H9 (cell line): ENCODE data around the gene AHNAK. TPM values are rescaled to one million over a fixed set of nuclear protein-coding genes. Genes with fewer than 3 reads are reported as not detected.

ENCODE experiments used
- DNase-seq: peaks from one replicate; pipeline ENCODE4 v3.0.0-alpha.2; 2017
- H2AFZ ChIP-seq: one replicate; pipeline ENCODE4 v1.6.1; 2013; ENCODE audit warnings: mild to moderate bottlenecking, low read length, control low read depth, moderate library complexity
- H2AK5ac ChIP-seq: 2 replicates; pipeline ENCODE4 v1.6.1; 2013; ENCODE audit warnings: low read length, control low read depth, mixed read lengths; ENCODE audit not compliant: insufficient read length
- H2BK120ac ChIP-seq: one replicate; pipeline ENCODE4 v1.6.1; 2013; ENCODE audit warnings: low read depth, mild to moderate bottlenecking, low read length, control low read depth, inconsistent platforms; ENCODE audit not compliant: poor library complexity, severe bottlenecking
- H2BK12ac ChIP-seq: 2 replicates; pipeline ENCODE4 v1.6.1; 2013; ENCODE audit warnings: low read length, control low read depth, mixed read lengths, low read depth; ENCODE audit not compliant: insufficient read length
- H2BK15ac ChIP-seq: 2 replicates; pipeline ENCODE4 v1.6.1; 2013; ENCODE audit warnings: low read depth, low read length, control low read depth
- H2BK20ac ChIP-seq: one replicate; pipeline ENCODE4 v1.6.1; 2013; ENCODE audit warnings: low read depth, mild to moderate bottlenecking, low read length, control low read depth, inconsistent platforms; ENCODE audit not compliant: poor library complexity, severe bottlenecking
- H2BK5ac ChIP-seq: 2 replicates; pipeline ENCODE4 v1.6.1; 2013; ENCODE audit warnings: low read length, control low read depth, mixed read lengths; ENCODE audit not compliant: insufficient read length
- H3K14ac ChIP-seq: 2 replicates; pipeline ENCODE4 v1.6.1; 2013; ENCODE audit warnings: low read length, control low read depth; ENCODE audit not compliant: insufficient read depth
- H3K18ac ChIP-seq: 2 replicates; pipeline ENCODE4 v1.6.1; 2013; ENCODE audit warnings: low read depth, mild to moderate bottlenecking, mixed read lengths, low read length, control low read depth; ENCODE audit not compliant: insufficient read length
- H3K23ac ChIP-seq: 2 replicates; pipeline ENCODE4 v1.6.1; 2013; ENCODE audit warnings: low read length, control low read depth, mixed read lengths, low read depth; ENCODE audit not compliant: insufficient read length
- H3K23me2 ChIP-seq: 2 replicates; pipeline ENCODE4 v1.6.1; 2013; ENCODE audit warnings: low read depth, mild to moderate bottlenecking, mixed read lengths, low read length, control low read depth; ENCODE audit not compliant: insufficient read length, poor library complexity, severe bottlenecking
- H3K27ac ChIP-seq: 2 replicates; pipeline ENCODE4 v1.5.1; 2013; ENCODE audit warnings: low read length, control low read depth, mixed read lengths, low read depth; ENCODE audit not compliant: insufficient read length
- H3K27me3 ChIP-seq: 2 replicates; pipeline ENCODE4 v1.6.1; 2013; ENCODE audit warnings: low read length, control low read depth, inconsistent platforms; ENCODE audit not compliant: insufficient read depth
- H3K4ac ChIP-seq: 2 replicates; pipeline ENCODE4 v1.6.1; 2013; ENCODE audit warnings: low read depth, mild to moderate bottlenecking, control low read depth, inconsistent platforms, low read length, moderate library complexity
- H3K4me1 ChIP-seq: 2 replicates; pipeline ENCODE4 v1.6.1; 2013; ENCODE audit warnings: low read length, control low read depth, inconsistent platforms; ENCODE audit not compliant: insufficient read depth
- H3K4me2 ChIP-seq: 2 replicates; pipeline ENCODE4 v1.6.1; 2013; ENCODE audit warnings: low read length, control low read depth, mixed read lengths; ENCODE audit not compliant: insufficient read length, insufficient read depth
- H3K56ac ChIP-seq: 2 replicates; pipeline ENCODE4 v1.6.1; 2013; ENCODE audit warnings: low read depth, mild to moderate bottlenecking, mixed read lengths, low read length, control low read depth; ENCODE audit not compliant: insufficient read length
- H3K79me1 ChIP-seq: 2 replicates; pipeline ENCODE4 v1.6.1; 2013; ENCODE audit warnings: low read depth, mild to moderate bottlenecking, moderate library complexity, low read length, control low read depth, inconsistent platforms; ENCODE audit not compliant: insufficient read depth, poor library complexity, severe bottlenecking
- H3K79me2 ChIP-seq: 2 replicates; pipeline ENCODE4 v1.6.1; 2013; ENCODE audit warnings: low read length, control low read depth, inconsistent platforms; ENCODE audit not compliant: insufficient read depth
- H3K9ac ChIP-seq: 2 replicates; pipeline ENCODE4 v1.6.1; 2013; ENCODE audit warnings: low read length, control low read depth, mixed read lengths; ENCODE audit not compliant: insufficient read length; ENCODE audit errors: extremely low read depth
- H3K9me3 ChIP-seq: one replicate; pipeline ENCODE4 v1.6.1; 2013; ENCODE audit warnings: low read depth, low read length, inconsistent platforms; ENCODE audit not compliant: control insufficient read depth
- H3T11ph ChIP-seq: one replicate; pipeline ENCODE4 v1.6.1; 2013; ENCODE audit warnings: mild to moderate bottlenecking, low read length, control low read depth, inconsistent platforms
- H4K20me1 ChIP-seq: one replicate; pipeline ENCODE4 v1.6.1; 2013; ENCODE audit not compliant: control insufficient read depth, insufficient read length, insufficient read depth
- H4K5ac ChIP-seq: 2 replicates; pipeline ENCODE4 v1.6.1; 2013; ENCODE audit warnings: low read depth, mild to moderate bottlenecking, mixed read lengths, low read length, control low read depth; ENCODE audit not compliant: insufficient read length
- H4K8ac ChIP-seq: replicated peaks from 2 replicates; pipeline ENCODE4 v1.6.1; 2013; ENCODE audit warnings: low read length, control low read depth, mixed read lengths, low read depth; ENCODE audit not compliant: insufficient read length
- H4K91ac ChIP-seq: 2 replicates; pipeline ENCODE4 v1.6.1; 2013; ENCODE audit warnings: low read depth, mild to moderate bottlenecking, moderate library complexity, mixed read lengths, low read length, control low read depth; ENCODE audit not compliant: insufficient read length
- H3K27ac Mint-ChIP-seq, 3 experiments: 2 replicates in 2 of 3; 3 replicates in 1 of 3; pipeline ENCODE4 v1.8.0; 2020 to 2021; ENCODE audit warnings: mixed read lengths in 3 of 3, mild to moderate bottlenecking in 1 of 3, moderate library complexity in 1 of 3
- H3K27me3 Mint-ChIP-seq: 2 replicates; pipeline ENCODE4 v1.8.0; 2021; ENCODE audit warnings: low read depth, mild to moderate bottlenecking, moderate library complexity, mixed read lengths
- H3K36me3 Mint-ChIP-seq, 3 experiments: 2 replicates in 2 of 3; 3 replicates in 1 of 3; pipeline ENCODE4 v1.8.0; 2020 to 2021; ENCODE audit warnings: low read depth in 3 of 3, mixed read lengths in 3 of 3; ENCODE audit not compliant: insufficient read depth in 1 of 3
- H3K4me1 Mint-ChIP-seq, 2 experiments: 2 replicates each; pipeline ENCODE4 v1.8.0; 2020; ENCODE audit warnings: mixed read lengths in 2 of 2
- H3K4me3 Mint-ChIP-seq, 2 experiments: 2 replicates in 1 of 2; 3 replicates in 1 of 2; pipeline ENCODE4 v1.8.0; 2020 to 2021; ENCODE audit warnings: mild to moderate bottlenecking in 2 of 2, mixed read lengths in 2 of 2, moderate library complexity in 1 of 2
- H3K9me3 Mint-ChIP-seq, 2 experiments: 2 replicates in 1 of 2; 3 replicates in 1 of 2; pipeline ENCODE4 v1.8.0; 2020; ENCODE audit warnings: mild to moderate bottlenecking in 2 of 2, mixed read lengths in 2 of 2, moderate library complexity in 1 of 2
- WGBS: extraction: QIAGEN DNeasy Blood & Tissue Kit; methylation state at CpG from one replicate; pipeline ENCODE4 v1.1.7; 2013; ENCODE audit warnings: missing lambda C conversion rate, low lambda C conversion rate, mixed read lengths; ENCODE audit not compliant: insufficient read length; ENCODE audit errors: extremely low coverage; 5-methylcytosine and 5-hydroxymethylcytosine counted together
- total RNA-seq: library from RNA; stranded (reverse); gene quantifications from 2 replicates; pipeline ENCODE4 v1.2.1, GENCODE V29; 2021
- TF ChIP-seq, protein P1 (sequence below): fragments of 200-600 bp; sonication (generic); conservative IDR thresholded peaks from 3 replicates; pipeline ENCODE4 v1.8.0; 2021; ENCODE audit warnings: antibody characterized with exemption, mild to moderate bottlenecking

AHNAK gene
- total RNA-seq, 1 experiment from 2014 or later = 15.2 TPM

DNA sequence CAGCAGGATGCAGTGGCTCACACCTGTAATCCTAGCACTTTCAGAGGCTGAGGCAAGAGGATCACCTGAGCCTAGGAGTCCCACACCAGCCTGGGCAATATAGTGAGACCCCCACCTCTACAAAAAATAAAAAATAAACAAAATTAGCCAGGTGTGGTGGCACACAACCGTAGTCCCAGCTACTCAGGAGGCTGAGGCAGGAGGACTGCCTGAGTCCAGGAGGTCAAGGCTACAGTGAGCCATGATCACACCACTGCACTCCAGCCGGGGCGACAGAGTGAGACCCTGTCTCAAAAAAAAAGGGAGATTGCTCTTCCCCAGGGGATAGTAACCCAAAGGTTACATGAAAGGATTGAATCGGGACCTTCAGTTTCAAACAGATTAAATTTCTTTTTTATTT is 54.0 kb downstream of the AHNAK start:
- Mint-ChIP-seq H3K27me3 (peaks cover 3% of the 10 kb centered on the region; the same call in 1 of the 2 replicates), H3K4me1 (peaks cover 5% of the 10 kb centered on the region in 2 experiments; a peak in 2 of 4 replicates), H3K27ac (no peak overlapping the region), H3K9me3 (no peaks in the 10 kb centered on the region; a peak in 1 of 5 replicates), H3K36me3 (no peaks in the 10 kb centered on the region), H3K4me3 (no peak overlapping the region)
- Histone ChIP-seq H3K56ac (no peak overlapping the region), H2AFZ (no peak overlapping the region), H2BK120ac (no peak overlapping the region), H3K23ac (no peak overlapping the region), H3K27me3 (no peaks in the 10 kb centered on the region), H2AK5ac (no peak overlapping the region), H3T11ph (no peak overlapping the region), H3K18ac (no peak overlapping the region), H3K79me1 (no peaks in the 10 kb centered on the region), H3K4me1 (no peaks in the 10 kb centered on the region), H2BK5ac (no peak overlapping the region), H3K23me2 (no peaks in the 10 kb centered on the region), H3K79me2 (no peaks in the 10 kb centered on the region), H3K4me2 (no peak overlapping the region), H2BK12ac (no peak overlapping the region), H4K20me1 (no peaks in the 10 kb centered on the region), H3K9me3 (no peaks in the 10 kb centered on the region), H4K5ac (no peak overlapping the region), H4K91ac (no peak overlapping the region), H4K8ac (no peak overlapping the region), H2BK20ac (no peak overlapping the region), H3K14ac (no peak overlapping the region), H2BK15ac (no peak overlapping the region), H3K9ac (no peak overlapping the region), H3K27ac (no peak overlapping the region), H3K4ac (no peak overlapping the region)
- DNase-seq = no peak
- TF ChIP-seq, protein P1, sequence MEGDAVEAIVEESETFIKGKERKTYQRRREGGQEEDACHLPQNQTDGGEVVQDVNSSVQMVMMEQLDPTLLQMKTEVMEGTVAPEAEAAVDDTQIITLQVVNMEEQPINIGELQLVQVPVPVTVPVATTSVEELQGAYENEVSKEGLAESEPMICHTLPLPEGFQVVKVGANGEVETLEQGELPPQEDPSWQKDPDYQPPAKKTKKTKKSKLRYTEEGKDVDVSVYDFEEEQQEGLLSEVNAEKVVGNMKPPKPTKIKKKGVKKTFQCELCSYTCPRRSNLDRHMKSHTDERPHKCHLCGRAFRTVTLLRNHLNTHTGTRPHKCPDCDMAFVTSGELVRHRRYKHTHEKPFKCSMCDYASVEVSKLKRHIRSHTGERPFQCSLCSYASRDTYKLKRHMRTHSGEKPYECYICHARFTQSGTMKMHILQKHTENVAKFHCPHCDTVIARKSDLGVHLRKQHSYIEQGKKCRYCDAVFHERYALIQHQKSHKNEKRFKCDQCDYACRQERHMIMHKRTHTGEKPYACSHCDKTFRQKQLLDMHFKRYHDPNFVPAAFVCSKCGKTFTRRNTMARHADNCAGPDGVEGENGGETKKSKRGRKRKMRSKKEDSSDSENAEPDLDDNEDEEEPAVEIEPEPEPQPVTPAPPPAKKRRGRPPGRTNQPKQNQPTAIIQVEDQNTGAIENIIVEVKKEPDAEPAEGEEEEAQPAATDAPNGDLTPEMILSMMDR = no peak
- WGBS = no CpG with 5 or more reads among the region's 4 CpGs
